A549 (cell line): ENCODE data around the gene ARPP21. TPM values are rescaled to one million over a fixed set of nuclear protein-coding genes. Genes with fewer than 3 reads are reported as not detected.

ENCODE experiments used
- ATAC-seq, 2 experiments: fragments of 200-7000 bp in 1 of 2; fragments of >200 bp in 1 of 2; cut with Nextera tagmentation in 1 of 2; cut with Tn5 transposase in 1 of 2; 3 replicates each; pipeline versions ENCODE4 v1.8.0 to v1.9.1; 2018 to 2020; ENCODE audit warnings: mild to moderate bottlenecking in 1 of 2, moderate library complexity in 1 of 2
- CTCF ChIA-PET: fragments of 300-600 bp; sonication (Branson Sonifier 250); formaldehyde crosslinking; extraction: SDS; loops from one replicate; lab custom pipeline; 2021; ENCODE audit warnings: antibody characterized with exemption, inconsistent platforms; lab: Yijun Ruan, JAX
- POLR2A ChIA-PET: fragments of 350-600 bp; formaldehyde crosslinking; extraction: SDS; loops from one replicate; lab custom pipeline; 2021; ENCODE audit warnings: antibody characterized with exemption, inconsistent platforms; lab: Yijun Ruan, JAX
- DNase-seq, 2 experiments: peaks; one replicate each; pipeline versions ENCODE4 v3.0.0 to v3.0.0-alpha.2; 2011 to 2016; ENCODE audit warnings: low read depth in 1 of 2, low spot score in 1 of 2
- FAIRE-seq: peaks from 2 replicates; lab custom pipeline; 2011; peaks lifted over from hg19 to GRCh38; lab: Jason Lieb, UNC
- H3K27ac ChIP-seq, 2 experiments: fragments of >200 bp; sonication (Bioruptor Twin); formaldehyde crosslinking; 3 replicates each; pipeline ENCODE4 v1.5.1; 2016 to 2017
- H3K4me1 ChIP-seq: fragments of >200 bp; sonication (Bioruptor Twin); formaldehyde crosslinking; 3 replicates; pipeline ENCODE4 v1.6.1; 2016
- H3K4me2 ChIP-seq: fragments of >200 bp; sonication (Bioruptor Twin); formaldehyde crosslinking; 3 replicates; pipeline ENCODE4 v1.6.1; 2016
- H3K4me3 ChIP-seq: fragments of >200 bp; sonication (Bioruptor Twin); formaldehyde crosslinking; 3 replicates; pipeline ENCODE4 v1.5.1; 2016
- H3K9me3 ChIP-seq: fragments of >200 bp; sonication (Bioruptor Twin); formaldehyde crosslinking; 3 replicates; pipeline ENCODE4 v1.6.1; 2016
- BHLHE40 ChIP-seq: IDR thresholded peaks from 2 replicates; pipeline ENCODE4 v1.6.1; 2012; ENCODE audit warnings: low read depth, low read length, inconsistent platforms
- CEBPB ChIP-seq, 2 experiments: fragments of >200 bp in 1 of 2; sonication (Bioruptor Twin) in 1 of 2; formaldehyde crosslinking in 1 of 2; IDR thresholded peaks; 2 replicates each; pipeline ENCODE4 v1.6.1; 2012 to 2016
- CHD4 ChIP-seq: fragments of 200-600 bp; sonication (generic); IDR thresholded peaks from 2 replicates; pipeline ENCODE4 v1.6.1; 2016; ENCODE audit warnings: antibody characterized with exemption, mild to moderate bottlenecking, borderline replicate concordance
- EHF ChIP-seq: fragments of 250-450 bp; sonication (Bioruptor Pico); IDR thresholded peaks from 2 replicates; pipeline ENCODE4 v1.5.0; 2020; ENCODE audit warnings: mild to moderate bottlenecking
- ESRRA ChIP-seq: fragments of 150-350 bp; IDR thresholded peaks from 2 replicates; pipeline ENCODE4 v1.6.1; 2014; ENCODE audit warnings: mild to moderate bottlenecking, low read length, borderline replicate concordance
- FOSL2 ChIP-seq, 2 experiments: fragments of 450-650 bp in 1 of 2; fragments of >200 bp in 1 of 2; sonication (Bioruptor Twin) in 1 of 2; formaldehyde crosslinking; IDR thresholded peaks; 2 replicates each; pipeline versions ENCODE4 v1.5.0 to v1.6.1; 2016 to 2020; ENCODE audit warnings: mild to moderate bottlenecking in 1 of 2, moderate library complexity in 1 of 2
- HDAC2 ChIP-seq: fragments of 200-600 bp; sonication (generic); IDR thresholded peaks from 2 replicates; pipeline ENCODE4 v1.6.1; 2016
- HEYL ChIP-seq: fragments of 250-450 bp; sonication (Bioruptor Pico); IDR thresholded peaks from 2 replicates; pipeline ENCODE4 v1.8.0; 2021; ENCODE audit warnings: mild to moderate bottlenecking, moderate library complexity
- KDM1A ChIP-seq: fragments of 200-600 bp; sonication (generic); IDR thresholded peaks from 2 replicates; pipeline ENCODE4 v1.6.1; 2016; ENCODE audit warnings: low read depth, mild to moderate bottlenecking
- KDM5A ChIP-seq: fragments of 200-600 bp; sonication (generic); IDR thresholded peaks from 2 replicates; pipeline ENCODE4 v1.6.1; 2016; ENCODE audit warnings: antibody characterized with exemption, mild to moderate bottlenecking
- MYC ChIP-seq: IDR thresholded peaks from 2 replicates; pipeline ENCODE4 v1.6.1; 2012; ENCODE audit warnings: mild to moderate bottlenecking, inconsistent platforms, low read length, improper control_type of control experiment, borderline replicate concordance
- NR3C1 ChIP-seq: fragments of >200 bp; sonication (Bioruptor Twin); formaldehyde crosslinking; IDR thresholded peaks from 3 replicates; pipeline ENCODE4 v1.6.1; 2017
- PHF8 ChIP-seq: fragments of 200-600 bp; sonication (generic); IDR thresholded peaks from 2 replicates; pipeline ENCODE4 v1.6.1; 2016; ENCODE audit warnings: low read depth, mild to moderate bottlenecking, antibody characterized with exemption, moderate library complexity, borderline replicate concordance
- POLR2A ChIP-seq: IDR thresholded peaks from 2 replicates; pipeline ENCODE4 v1.6.1; 2012; ENCODE audit warnings: mild to moderate bottlenecking, low read length
- RARB ChIP-seq: fragments of 250-450 bp; sonication (Bioruptor Pico); IDR thresholded peaks from 2 replicates; pipeline ENCODE4 v1.8.0; 2021; ENCODE audit warnings: mild to moderate bottlenecking, moderate library complexity
- SMC3 ChIP-seq: fragments of >200 bp; sonication (Bioruptor Twin); formaldehyde crosslinking; IDR thresholded peaks from 3 replicates; pipeline ENCODE4 v1.6.1; 2018; ENCODE audit warnings: inconsistent platforms
- ZC3H11A ChIP-seq: fragments of 450-650 bp; IDR thresholded peaks from 2 replicates; pipeline ENCODE4 v1.6.1; 2014; ENCODE audit warnings: antibody characterized with exemption, mild to moderate bottlenecking
- ZNF302 ChIP-seq: fragments of 250-450 bp; sonication (Bioruptor Pico); IDR thresholded peaks from 2 replicates; pipeline ENCODE4 v1.9.0; 2021; ENCODE audit warnings: inconsistent platforms, mild to moderate bottlenecking, moderate library complexity
- ZSCAN20 ChIP-seq: fragments of 250-450 bp; sonication (Bioruptor Pico); IDR thresholded peaks from 2 replicates; pipeline ENCODE4 v1.8.0; 2022; ENCODE audit warnings: mild to moderate bottlenecking, moderate library complexity
- WGBS: methylation state at CpG from one replicate; pipeline ENCODE4 v1.1.6; 2017; ENCODE audit errors: missing lambda C conversion rate; 5-methylcytosine and 5-hydroxymethylcytosine counted together
- polyA plus RNA-seq, 4 experiments: library from polyadenylated mRNA; depleted of rRNA in 3 of 4; stranded (reverse); fragments of >200 nt; fragmentation: RNase III in 1 of 4; extraction: RNeasy Plus Mini Kit Qiagen cat#74134 plus additional on column Dnase treatment in 1 of 4; gene quantifications; 2 replicates in 3 of 4; 3 replicates in 1 of 4; pipeline ENCODE4 v1.2.3, GENCODE V29; 2011 to 2017
- TF ChIP-seq, protein P1 (sequence below): fragments of 250-450 bp; sonication (Bioruptor Pico); IDR thresholded peaks from 2 replicates; pipeline ENCODE4 v1.5.0; 2021; ENCODE audit warnings: mild to moderate bottlenecking, moderate library complexity, borderline replicate concordance
- TF ChIP-seq, protein P2 (sequence below): fragments of 200-600 bp; sonication (generic); IDR thresholded peaks from 2 replicates; pipeline ENCODE4 v1.6.1; 2016; ENCODE audit warnings: antibody characterized with exemption, mild to moderate bottlenecking, moderate library complexity
- TF ChIP-seq, protein P3 (sequence below): fragments of 150-350 bp; IDR thresholded peaks from 2 replicates; pipeline ENCODE4 v1.6.1; 2014; ENCODE audit warnings: low read depth, mild to moderate bottlenecking, low read length

Gene ARPP21
- polyA plus RNA-seq, 2 of the 4 experiments (the other 2 are of a cell fraction), result 0.03 TPM; not detected in 1

DNA sequence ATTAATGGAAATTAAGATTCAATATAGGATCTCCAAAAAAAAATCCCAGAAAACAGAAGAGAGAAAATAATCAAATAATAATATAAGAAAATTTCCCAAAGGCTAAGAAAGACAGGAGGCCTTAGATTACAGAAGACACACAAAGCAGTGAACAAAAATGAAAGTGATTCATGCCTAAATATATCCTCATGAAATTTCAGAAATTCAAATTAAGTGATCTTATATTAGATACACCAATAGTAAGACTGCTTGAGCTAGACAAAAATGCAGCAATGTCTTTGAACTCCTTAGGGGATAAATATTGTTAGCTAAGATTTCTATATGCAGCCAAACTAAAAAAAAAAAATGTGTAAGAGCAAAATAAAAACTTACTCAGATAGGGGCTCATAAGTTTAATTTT is 44.6 kb upstream of the ARPP21 start:
- POLR2A ChIA-PET, result interaction anchor here (0.7 kb wide), 1 partner anchor 82 kb away, joined by 3 read pairs; no protein-coding TSS in a partner anchor
- no peak overlapping the region for H3K4me2 ChIP-seq
- no peak for ATAC-seq
- no peaks in the 10 kb centered on the region for H3K9me3 ChIP-seq
- TF ChIP-seq EHF (CRISPR knock-in tag) (no peak), KDM5A (no peak), POLR2A (no peak), CHD4 (no peak), KDM1A (no peak), MYC (no peak), RARB (CRISPR knock-in tag) (no peak), PHF8 (no peak), ZSCAN20 (CRISPR knock-in tag) (no peak), FOSL2 (IDR thresholded peaks at IDR 0.05) (no peak), FOSL2 (CRISPR knock-in tag; IDR thresholded peaks at IDR 0.05) (no peak), SMC3 (no peak), CEBPB (IDR thresholded peaks at IDR 0.05) (no peak), ZC3H11A (no peak), BHLHE40 (no peak), ZNF302 (CRISPR knock-in tag) (no peak)
- TF ChIP-seq, protein P1, sequence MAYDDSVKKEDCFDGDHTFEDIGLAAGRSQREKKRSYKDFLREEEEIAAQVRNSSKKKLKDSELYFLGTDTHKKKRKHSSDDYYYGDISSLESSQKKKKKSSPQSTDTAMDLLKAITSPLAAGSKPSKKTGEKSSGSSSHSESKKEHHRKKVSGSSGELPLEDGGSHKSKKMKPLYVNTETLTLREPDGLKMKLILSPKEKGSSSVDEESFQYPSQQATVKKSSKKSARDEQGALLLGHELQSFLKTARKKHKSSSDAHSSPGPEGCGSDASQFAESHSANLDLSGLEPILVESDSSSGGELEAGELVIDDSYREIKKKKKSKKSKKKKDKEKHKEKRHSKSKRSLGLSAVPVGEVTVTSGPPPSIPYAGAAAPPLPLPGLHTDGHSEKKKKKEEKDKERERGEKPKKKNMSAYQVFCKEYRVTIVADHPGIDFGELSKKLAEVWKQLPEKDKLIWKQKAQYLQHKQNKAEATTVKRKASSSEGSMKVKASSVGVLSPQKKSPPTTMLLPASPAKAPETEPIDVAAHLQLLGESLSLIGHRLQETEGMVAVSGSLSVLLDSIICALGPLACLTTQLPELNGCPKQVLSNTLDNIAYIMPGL (CRISPR knock-in tag), result no peak
- FAIRE-seq, result no peak
- no peak overlapping the region for H3K4me3 ChIP-seq
- CTCF ChIA-PET, result interaction anchor here (0.6 to 0.7 kb wide), 2 partner anchors 9 to 314 kb away, joined by 3 read pairs; no protein-coding TSS in a partner anchor
- H3K4me1 ChIP-seq, result no peaks in the 10 kb centered on the region
- H3K27ac ChIP-seq, result no peak overlapping the region
- no peak for DNase-seq

DNA sequence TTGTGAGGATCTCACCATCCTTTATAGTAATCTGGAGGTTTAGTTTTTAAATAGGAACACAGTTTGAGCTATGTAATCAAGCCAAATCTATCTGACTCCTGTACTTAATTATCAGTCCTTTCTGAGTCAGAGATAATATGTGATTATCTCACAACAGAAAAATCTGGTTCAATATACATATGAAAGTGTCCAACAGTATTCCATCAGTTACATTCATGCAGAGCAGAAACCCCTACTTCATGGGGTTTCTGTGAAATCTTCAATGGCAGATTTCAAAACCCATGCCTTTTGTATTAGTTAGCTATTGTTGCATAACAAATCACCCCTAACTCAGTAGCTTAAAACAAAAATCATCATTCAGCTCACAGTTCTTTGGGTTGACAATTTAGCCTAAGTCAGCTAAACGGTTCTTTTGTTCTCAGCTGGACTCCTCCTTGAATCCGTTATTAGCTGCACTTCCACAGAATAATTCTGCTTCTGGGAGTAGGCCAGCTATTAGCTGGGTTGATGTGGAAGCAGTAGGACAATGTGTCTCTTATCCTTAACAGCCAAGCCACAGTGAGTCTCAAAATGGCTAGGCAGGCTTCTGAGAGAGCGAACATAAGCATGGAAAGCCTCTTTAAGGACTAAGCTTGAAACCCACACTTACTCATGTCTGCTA is 42.9 kb upstream of the ARPP21 start:
- no peak for ATAC-seq
- no peak overlapping the region for H3K4me3 ChIP-seq
- no peaks in the 10 kb centered on the region for H3K4me1 ChIP-seq
- H3K9me3 ChIP-seq, result no peaks in the 10 kb centered on the region
- no peak for FAIRE-seq
- TF ChIP-seq CEBPB (IDR thresholded peaks at IDR 0.05) (no peak), HEYL (CRISPR knock-in tag) (no peak), HDAC2 (no peak), FOSL2 (IDR thresholded peaks at IDR 0.05) (no peak), FOSL2 (CRISPR knock-in tag; IDR thresholded peaks at IDR 0.05) (no peak)
- TF ChIP-seq, protein P1 (CRISPR knock-in tag), result no peak
- H3K27ac ChIP-seq, result no peak overlapping the region
- no peak overlapping the region for H3K4me2 ChIP-seq
- DNase-seq, result no peak
- CTCF ChIA-PET, result interaction anchor here (0.8 kb wide), 1 partner anchor 38 kb away, joined by 3 read pairs; no protein-coding TSS in a partner anchor
- POLR2A ChIA-PET, result no interaction called here
- WGBS, result 41% methylated on average over 3 of the region's 3 CpGs

DNA sequence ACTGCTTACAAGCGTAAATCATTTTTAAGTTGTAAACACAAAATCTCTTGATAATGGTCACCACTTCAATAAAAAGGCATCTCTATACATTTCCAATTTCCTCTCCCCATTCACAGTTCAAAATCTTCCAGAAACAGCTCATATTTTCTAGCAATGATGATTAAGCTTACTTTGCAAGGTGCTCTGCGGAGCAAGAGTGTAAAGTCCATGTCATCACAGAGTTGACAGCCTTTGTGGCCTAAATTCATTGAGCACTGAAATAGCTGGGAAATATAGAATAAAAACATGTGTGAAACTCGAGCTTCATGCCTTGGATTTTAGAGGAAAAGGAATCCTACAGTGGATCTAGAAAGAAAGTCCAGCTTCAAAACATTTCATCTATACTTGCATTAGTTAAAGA is 41.8 kb upstream of the ARPP21 start:
- no peak for DNase-seq
- WGBS, result 52% methylated on average over 3 of the region's 3 CpGs
- no peak for ATAC-seq
- ChIA-PET CTCF (interaction anchor here (0.7 kb wide), 1 partner anchor 25 kb away, joined by 3 read pairs; no protein-coding TSS in a partner anchor), POLR2A (no interaction called here)
- TF ChIP-seq ESRRA (no peak), NR3C1 (no peak), FOSL2 (IDR thresholded peaks at IDR 0.05) (no peak), FOSL2 (CRISPR knock-in tag; IDR thresholded peaks at IDR 0.05) (no peak)
- TF ChIP-seq, protein P2, sequence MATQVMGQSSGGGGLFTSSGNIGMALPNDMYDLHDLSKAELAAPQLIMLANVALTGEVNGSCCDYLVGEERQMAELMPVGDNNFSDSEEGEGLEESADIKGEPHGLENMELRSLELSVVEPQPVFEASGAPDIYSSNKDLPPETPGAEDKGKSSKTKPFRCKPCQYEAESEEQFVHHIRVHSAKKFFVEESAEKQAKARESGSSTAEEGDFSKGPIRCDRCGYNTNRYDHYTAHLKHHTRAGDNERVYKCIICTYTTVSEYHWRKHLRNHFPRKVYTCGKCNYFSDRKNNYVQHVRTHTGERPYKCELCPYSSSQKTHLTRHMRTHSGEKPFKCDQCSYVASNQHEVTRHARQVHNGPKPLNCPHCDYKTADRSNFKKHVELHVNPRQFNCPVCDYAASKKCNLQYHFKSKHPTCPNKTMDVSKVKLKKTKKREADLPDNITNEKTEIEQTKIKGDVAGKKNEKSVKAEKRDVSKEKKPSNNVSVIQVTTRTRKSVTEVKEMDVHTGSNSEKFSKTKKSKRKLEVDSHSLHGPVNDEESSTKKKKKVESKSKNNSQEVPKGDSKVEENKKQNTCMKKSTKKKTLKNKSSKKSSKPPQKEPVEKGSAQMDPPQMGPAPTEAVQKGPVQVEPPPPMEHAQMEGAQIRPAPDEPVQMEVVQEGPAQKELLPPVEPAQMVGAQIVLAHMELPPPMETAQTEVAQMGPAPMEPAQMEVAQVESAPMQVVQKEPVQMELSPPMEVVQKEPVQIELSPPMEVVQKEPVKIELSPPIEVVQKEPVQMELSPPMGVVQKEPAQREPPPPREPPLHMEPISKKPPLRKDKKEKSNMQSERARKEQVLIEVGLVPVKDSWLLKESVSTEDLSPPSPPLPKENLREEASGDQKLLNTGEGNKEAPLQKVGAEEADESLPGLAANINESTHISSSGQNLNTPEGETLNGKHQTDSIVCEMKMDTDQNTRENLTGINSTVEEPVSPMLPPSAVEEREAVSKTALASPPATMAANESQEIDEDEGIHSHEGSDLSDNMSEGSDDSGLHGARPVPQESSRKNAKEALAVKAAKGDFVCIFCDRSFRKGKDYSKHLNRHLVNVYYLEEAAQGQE, result no peak
- TF ChIP-seq, protein P3, sequence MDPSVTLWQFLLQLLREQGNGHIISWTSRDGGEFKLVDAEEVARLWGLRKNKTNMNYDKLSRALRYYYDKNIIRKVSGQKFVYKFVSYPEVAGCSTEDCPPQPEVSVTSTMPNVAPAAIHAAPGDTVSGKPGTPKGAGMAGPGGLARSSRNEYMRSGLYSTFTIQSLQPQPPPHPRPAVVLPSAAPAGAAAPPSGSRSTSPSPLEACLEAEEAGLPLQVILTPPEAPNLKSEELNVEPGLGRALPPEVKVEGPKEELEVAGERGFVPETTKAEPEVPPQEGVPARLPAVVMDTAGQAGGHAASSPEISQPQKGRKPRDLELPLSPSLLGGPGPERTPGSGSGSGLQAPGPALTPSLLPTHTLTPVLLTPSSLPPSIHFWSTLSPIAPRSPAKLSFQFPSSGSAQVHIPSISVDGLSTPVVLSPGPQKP, result no peak
- Histone ChIP-seq H3K27ac (no peak overlapping the region), H3K4me2 (no peak overlapping the region), H3K4me1 (no peaks in the 10 kb centered on the region), H3K9me3 (no peaks in the 10 kb centered on the region), H3K4me3 (no peak overlapping the region)
- FAIRE-seq, result no peak
